Retinal pigment epithelial cell (primary cell): ENCODE data around the gene ABHD16B.
"Not testable (repeated sequence)": the region's sequence is repeated elsewhere in the genome, so short reads cannot be mapped to it uniquely, and the experiment has no call there.

Experiments used
- DNase-seq: peaks from one replicate; pipeline ENCODE4 v3.0.0-alpha.2; 2010; ENCODE audit warnings: low read depth
- H3K4me3 ChIP-seq: 2 replicates; pipeline ENCODE4 v1.5.1; 2011; ENCODE audit warnings: mild to moderate bottlenecking, low read length, control low read depth, moderate library complexity
- CTCF ChIP-seq: conservative IDR thresholded peaks from 2 replicates; pipeline ENCODE4 v1.5.1; 2011; ENCODE audit warnings: low read depth, low read length, control low read depth, inconsistent platforms

ABHD16B gene

GRCh38 chr20:63848003-63848911, 13.0 kb upstream of the ABHD16B start:
- no peak overlapping the region for H3K4me3 ChIP-seq
- no peak for TF ChIP-seq CTCF
- no peak for DNase-seq

- no peak for DNase-seq
Observed at GRCh38 chr20:63850689-63851547, 10.4 kb upstream of the ABHD16B start.

GRCh38 chr20:63851548-63851943, 9.8 kb upstream of the ABHD16B start:
- not testable (repeated sequence) for DNase-seq, H3K4me3 ChIP-seq

More at GRCh38 chr20:63850689-63851547, 10.4 kb upstream of the ABHD16B start:
- no peak for TF ChIP-seq CTCF
- no peak overlapping the region for H3K4me3 ChIP-seq

- DNase-seq, H3K4me3 ChIP-seq: not testable (repeated sequence)
Observed at GRCh38 chr20:63853733-63854068, 7.6 kb upstream of the ABHD16B start.

- TF ChIP-seq CTCF = no peak
- no peak overlapping the region for H3K4me3 ChIP-seq
- no peak for DNase-seq
Observed at GRCh38 chr20:63854069-63854765, 7.1 kb upstream of the ABHD16B start.

- no peak for TF ChIP-seq CTCF
- peak overlapping the region; percentile 8 for H3K4me3 ChIP-seq
- DNase-seq = no peak
Observed at GRCh38 chr20:63854766-63855362, 6.4 kb upstream of the ABHD16B start.

- TF ChIP-seq CTCF = no peak
- no peak overlapping the region for H3K4me3 ChIP-seq
Observed at GRCh38 chr20:63855363-63856097, 5.8 kb upstream of the ABHD16B start.

More at GRCh38 chr20:63855363-63856097, 5.8 kb upstream of the ABHD16B start:
- DNase-seq = no peak
